ENCODE results near the gene LAMC1. TPM values are rescaled to one million over a fixed set of nuclear protein-coding genes. Genes with fewer than 3 reads are reported as not detected.

LAMC1 gene
- total and polyA plus RNA-seq, 5 experiments from 2014 or later: 0.93 to 0.99 TPM; not detected in 3

DNA sequence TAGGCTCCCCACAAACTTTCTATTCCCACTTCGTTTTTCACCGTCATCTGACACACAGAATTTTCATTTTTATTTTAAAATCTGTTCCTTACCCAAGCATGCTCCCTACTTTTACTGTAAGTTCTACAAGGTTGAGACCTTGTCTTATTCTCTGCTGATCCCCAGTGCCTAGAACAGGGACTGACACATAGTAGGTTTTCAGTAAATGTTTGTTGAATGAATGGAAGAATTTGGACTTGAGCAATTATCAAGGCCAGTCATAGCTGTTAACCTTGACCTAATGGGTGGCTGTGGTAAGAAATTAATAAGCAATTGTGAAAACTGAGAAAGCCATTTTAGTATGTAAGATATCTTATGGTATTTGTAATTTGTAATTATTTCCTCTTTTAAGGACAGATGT is 71.1 kb downstream of the LAMC1 start:
- no peaks in the 10 kb centered on the region for H3K36me3 Mint-ChIP-seq
- H3K27me3 Mint-ChIP-seq: peaks cover 1 to 21% (median 12%) of the 10 kb centered on the region in 5 donors
- no peak overlapping the region for H3K27ac Mint-ChIP-seq
- H3K9me3 Mint-ChIP-seq: no peaks in the 10 kb centered on the region
- no peaks in the 10 kb centered on the region for H3K4me1 Mint-ChIP-seq
- no peak overlapping the region for H3K4me3 Mint-ChIP-seq
- ATAC-seq: no peak
- POLR2A ChIA-PET: no interaction called here
- no peak for DNase-seq

DNA sequence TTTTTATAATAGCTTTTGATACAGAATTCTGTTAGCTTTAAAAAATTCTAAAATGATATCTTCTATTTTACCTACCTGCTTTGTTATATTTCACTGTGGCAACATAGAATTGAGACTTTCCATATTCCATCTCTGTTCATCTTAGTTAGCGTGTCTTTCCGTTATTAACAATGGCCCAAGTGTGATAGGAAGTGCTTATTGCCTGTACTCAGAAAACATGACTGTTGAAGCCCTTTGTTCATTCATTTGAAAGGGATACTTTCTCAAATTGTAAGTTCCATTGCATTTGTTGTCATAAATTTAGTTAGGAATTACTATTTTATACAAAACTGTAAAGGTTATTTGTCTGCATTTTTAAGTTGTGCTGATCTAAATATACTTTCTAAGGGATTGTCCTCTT is 73.1 kb downstream of the LAMC1 start:
- Mint-ChIP-seq H3K36me3 (no peaks in the 10 kb centered on the region), H3K9me3 (no peaks in the 10 kb centered on the region), H3K4me3 (no peak overlapping the region), H3K4me1 (no peaks in the 10 kb centered on the region), H3K27me3 (peaks cover 1 to 21% (median 12%) of the 10 kb centered on the region in 5 donors), H3K27ac (no peak overlapping the region)
- no peak for DNase-seq
- POLR2A ChIA-PET: no interaction called here
- ATAC-seq: no peak

DNA sequence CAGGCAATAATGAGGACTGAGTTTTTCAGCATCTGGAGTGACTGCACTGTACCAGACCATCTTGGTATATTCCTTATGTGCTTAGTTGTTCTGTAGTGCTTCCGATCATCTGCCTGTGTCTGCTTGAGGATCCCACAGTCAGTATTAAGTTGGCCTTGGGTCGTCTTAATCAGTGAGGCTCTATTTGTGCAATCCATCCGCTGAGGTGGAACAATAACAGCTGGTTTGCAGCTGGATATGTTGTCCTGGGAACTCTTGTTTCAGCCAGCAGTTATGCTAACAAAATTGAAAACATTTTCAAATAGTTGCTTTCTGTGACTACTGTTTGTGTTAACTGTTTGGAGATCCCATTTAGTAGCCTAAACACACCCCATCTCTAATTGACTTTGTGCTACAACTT is 73.7 kb downstream of the LAMC1 start:
- no peak for DNase-seq
- ATAC-seq: no peak
- peaks cover 0 to 5% (median under 1%) of the 10 kb centered on the region in 4 donors for H3K4me1 Mint-ChIP-seq
- H3K27me3 Mint-ChIP-seq: peaks cover 3 to 26% (median 13%) of the 10 kb centered on the region in 5 donors
- H3K9me3 Mint-ChIP-seq: no peaks in the 10 kb centered on the region
- H3K27ac Mint-ChIP-seq: no peak overlapping the region
- H3K4me3 Mint-ChIP-seq: no peak overlapping the region
- H3K36me3 Mint-ChIP-seq: no peaks in the 10 kb centered on the region
- POLR2A ChIA-PET: no interaction called here

DNA sequence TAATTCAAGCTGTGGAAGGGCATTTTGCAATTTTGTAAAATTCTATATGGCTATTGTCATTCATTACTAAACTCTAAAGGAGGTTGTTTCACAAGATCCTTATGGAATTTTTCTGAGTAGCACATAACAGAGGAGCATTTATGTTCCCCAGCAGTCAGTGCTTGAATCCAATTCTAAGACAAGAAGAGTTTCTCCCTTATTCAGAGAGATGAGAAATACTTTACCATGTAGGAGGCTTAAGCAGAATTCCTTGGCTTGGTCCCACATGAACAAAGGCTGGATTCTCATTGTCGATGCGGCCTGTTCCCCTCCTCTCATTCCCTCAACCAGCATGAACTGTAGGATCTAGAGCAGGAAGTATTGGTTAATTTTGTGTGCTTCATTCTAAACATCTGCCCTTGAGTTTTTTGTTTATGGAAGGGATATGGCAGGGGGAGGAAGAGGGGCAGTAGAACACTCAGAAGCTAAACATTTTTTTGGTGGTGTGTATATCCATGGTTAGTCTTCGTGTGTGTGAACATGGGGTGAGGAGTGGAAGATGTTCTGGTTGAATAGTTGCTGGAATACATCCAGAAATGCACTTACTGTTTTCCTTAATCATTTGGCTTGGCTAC is 74.3 kb downstream of the LAMC1 start:
- Mint-ChIP-seq H3K4me1 (peaks cover 0 to 10% (median under 1%) of the 10 kb centered on the region in 4 donors), H3K9me3 (no peaks in the 10 kb centered on the region), H3K27me3 (peaks cover 4 to 30% (median 15%) of the 10 kb centered on the region in 5 donors), H3K4me3 (no peak overlapping the region), H3K36me3 (no peaks in the 10 kb centered on the region), H3K27ac (no peak overlapping the region)
- POLR2A ChIA-PET: no interaction called here
- ATAC-seq: no peak
- no peak for DNase-seq

GRCh38 chr1:183098317-183098716 is 75.1 kb downstream of the LAMC1 start:
- no peak overlapping the region for H3K4me3 Mint-ChIP-seq

DNA sequence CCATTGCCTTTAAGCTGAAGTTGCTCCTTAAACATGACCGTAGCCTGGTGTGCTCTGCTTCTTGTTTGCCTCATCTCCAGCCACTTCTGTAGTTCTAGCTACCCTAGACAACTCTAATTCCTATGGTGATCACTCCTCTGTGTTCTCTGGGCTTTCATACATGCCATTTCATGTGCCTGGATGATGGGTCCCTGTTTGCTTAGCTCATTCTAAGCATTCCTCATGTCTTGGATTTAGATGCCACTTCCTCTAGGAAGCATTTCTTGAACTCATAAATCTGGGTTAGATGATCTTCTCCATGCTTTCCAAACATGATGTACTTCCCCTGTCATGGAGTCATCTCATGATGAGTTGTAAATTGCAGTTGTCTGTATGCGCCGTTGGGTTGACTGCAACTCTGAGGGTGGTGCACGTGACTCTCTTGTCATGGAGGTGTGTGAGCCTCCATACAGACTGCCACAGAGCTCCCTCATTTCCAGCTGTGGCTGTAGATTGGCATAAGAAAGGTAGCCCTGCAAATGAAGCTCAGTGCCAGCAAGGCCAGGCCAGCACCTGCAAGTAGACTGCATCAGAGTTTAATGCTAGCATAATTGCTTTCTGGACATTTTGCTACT is 77.2 kb downstream of the LAMC1 start:
- H3K27ac Mint-ChIP-seq: no peak overlapping the region
- no peaks in the 10 kb centered on the region for H3K36me3 Mint-ChIP-seq
- POLR2A ChIA-PET: no interaction called here
- no peak overlapping the region for H3K4me3 Mint-ChIP-seq
- H3K9me3 Mint-ChIP-seq: no peaks in the 10 kb centered on the region
- H3K4me1 Mint-ChIP-seq: peaks cover 0 to 10% (median under 1%) of the 10 kb centered on the region in 4 donors
- DNase-seq (no peak), ATAC-seq (no peak)
- peaks cover 4 to 10% (median 5%) of the 10 kb centered on the region in 5 donors for H3K27me3 Mint-ChIP-seq

More at GRCh38 chr1:183098317-183098716, 75.1 kb downstream of the LAMC1 start:
- Mint-ChIP-seq H3K4me1 (peaks cover 0 to 10% (median under 1%) of the 10 kb centered on the region in 4 donors), H3K27me3 (peaks cover 5 to 23% (median 14%) of the 10 kb centered on the region in 5 donors), H3K9me3 (no peaks in the 10 kb centered on the region), H3K36me3 (no peaks in the 10 kb centered on the region), H3K27ac (no peak overlapping the region)
- DNase-seq (no peak), ATAC-seq (no peak)
- POLR2A ChIA-PET: no interaction called here

GRCh38 chr1:183101081-183101480 is 77.9 kb downstream of the LAMC1 start:
- Mint-ChIP-seq H3K4me1 (peaks cover 0 to 10% (median under 1%) of the 10 kb centered on the region in 4 donors), H3K27me3 (peaks cover 4 to 10% (median 5%) of the 10 kb centered on the region in 5 donors), H3K36me3 (no peaks in the 10 kb centered on the region), H3K9me3 (no peaks in the 10 kb centered on the region), H3K27ac (no peak overlapping the region), H3K4me3 (no peak overlapping the region)
- DNase-seq (no peak), ATAC-seq (no peak)
- POLR2A ChIA-PET: no interaction called here

- no peak for ATAC-seq
- H3K4me3 Mint-ChIP-seq: no peak overlapping the region
- peak in 1 of 10 donors; percentile 3 for DNase-seq
Measured at GRCh38 chr1:183101841-183102276, 78.6 kb downstream of the LAMC1 start.

DNA sequence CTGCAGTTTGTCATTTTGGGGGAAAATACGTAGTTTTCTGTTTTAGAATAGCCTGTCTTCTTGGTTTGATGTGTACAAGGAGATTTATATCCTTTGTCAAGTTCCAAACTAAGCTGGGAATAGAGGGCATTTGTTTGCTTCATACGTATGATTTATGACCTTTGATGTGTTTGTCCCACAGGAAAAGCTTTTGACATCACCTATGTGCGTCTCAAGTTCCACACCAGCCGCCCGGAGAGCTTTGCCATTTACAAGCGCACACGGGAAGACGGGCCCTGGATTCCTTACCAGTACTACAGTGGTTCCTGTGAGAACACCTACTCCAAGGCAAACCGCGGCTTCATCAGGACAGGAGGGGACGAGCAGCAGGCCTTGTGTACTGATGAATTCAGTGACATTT is 79.9 kb downstream of the LAMC1 start:
- peaks cover 0 to 2% (median 0%) of the 10 kb centered on the region in 3 donors for H3K36me3 Mint-ChIP-seq
- POLR2A ChIA-PET: no interaction called here
- H3K27me3 Mint-ChIP-seq: peaks cover 4 to 12% (median 7%) of the 10 kb centered on the region in 5 donors
- no peak overlapping the region for H3K27ac Mint-ChIP-seq
- ATAC-seq (no peak), DNase-seq (no peak)
- H3K9me3 Mint-ChIP-seq: no peaks in the 10 kb centered on the region
- no peak overlapping the region for H3K4me3 Mint-ChIP-seq
- H3K4me1 Mint-ChIP-seq: peaks cover 0 to 10% (median under 1%) of the 10 kb centered on the region in 4 donors

More at GRCh38 chr1:183101841-183102276, 78.6 kb downstream of the LAMC1 start:
- Mint-ChIP-seq H3K9me3 (no peaks in the 10 kb centered on the region), H3K36me3 (no peaks in the 10 kb centered on the region), H3K27me3 (peaks cover 4 to 10% (median 4%) of the 10 kb centered on the region in 5 donors), H3K27ac (no peak overlapping the region), H3K4me1 (peaks cover 0 to 10% (median under 1%) of the 10 kb centered on the region in 4 donors)
- POLR2A ChIA-PET: no interaction called here

DNA sequence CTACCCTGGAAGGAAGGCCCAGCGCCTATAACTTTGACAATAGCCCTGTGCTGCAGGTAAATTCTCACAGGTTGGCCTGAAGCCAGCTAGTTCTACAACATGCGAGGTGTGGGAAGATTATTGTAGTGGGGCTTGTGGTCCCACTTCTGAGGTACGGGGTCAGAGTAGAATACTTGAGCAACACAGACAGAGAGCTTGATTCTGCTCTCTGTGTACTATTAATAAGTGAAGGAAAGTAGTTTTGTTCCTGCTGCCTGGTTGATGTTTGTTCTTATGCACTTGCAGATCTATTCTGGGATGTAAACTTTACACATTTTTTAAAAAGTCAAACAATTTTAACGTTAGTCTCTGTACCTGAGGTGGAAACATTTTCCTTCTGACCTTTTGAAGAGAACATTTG is 80.4 kb downstream of the LAMC1 start:
- Mint-ChIP-seq H3K27me3 (peaks cover 4 to 13% (median 7%) of the 10 kb centered on the region in 5 donors), H3K27ac (no peak overlapping the region), H3K36me3 (peaks cover 0 to 2% (median 0%) of the 10 kb centered on the region in 3 donors), H3K4me3 (no peak overlapping the region), H3K9me3 (no peaks in the 10 kb centered on the region), H3K4me1 (peaks cover 0 to 10% (median under 1%) of the 10 kb centered on the region in 4 donors)
- POLR2A ChIA-PET: no interaction called here
- no peak for DNase-seq
- ATAC-seq: no peak

DNA sequence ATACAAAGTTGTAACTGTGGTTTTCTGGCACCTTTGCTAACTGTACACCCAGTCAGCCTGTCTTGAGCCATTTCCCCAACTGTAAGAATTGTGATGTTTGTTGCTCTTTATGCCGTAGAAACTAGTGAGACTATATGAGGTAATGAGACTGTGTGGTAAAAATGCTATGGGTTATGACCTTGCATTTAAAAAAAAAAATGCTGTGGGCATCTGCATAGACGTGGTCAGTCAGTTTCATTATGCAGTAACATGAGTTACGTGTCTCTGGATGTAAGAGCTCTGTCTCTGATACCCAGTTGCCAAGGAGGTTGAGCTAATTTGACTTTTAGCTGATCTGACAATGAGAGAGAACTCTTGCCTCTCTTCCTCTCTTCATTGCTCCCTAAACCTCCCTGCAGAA is 82.2 kb downstream of the LAMC1 start:
- H3K9me3 Mint-ChIP-seq: no peaks in the 10 kb centered on the region
- peaks cover 4 to 18% (median 9%) of the 10 kb centered on the region in 5 donors for H3K27me3 Mint-ChIP-seq
- no peak overlapping the region for H3K27ac Mint-ChIP-seq
- POLR2A ChIA-PET: no interaction called here
- H3K36me3 Mint-ChIP-seq: peaks cover 0 to 2% (median 0%) of the 10 kb centered on the region in 3 donors
- no peak for DNase-seq
- H3K4me3 Mint-ChIP-seq: no peak overlapping the region
- H3K4me1 Mint-ChIP-seq: peaks cover 0 to 10% (median under 1%) of the 10 kb centered on the region in 4 donors
- no peak for ATAC-seq

DNA sequence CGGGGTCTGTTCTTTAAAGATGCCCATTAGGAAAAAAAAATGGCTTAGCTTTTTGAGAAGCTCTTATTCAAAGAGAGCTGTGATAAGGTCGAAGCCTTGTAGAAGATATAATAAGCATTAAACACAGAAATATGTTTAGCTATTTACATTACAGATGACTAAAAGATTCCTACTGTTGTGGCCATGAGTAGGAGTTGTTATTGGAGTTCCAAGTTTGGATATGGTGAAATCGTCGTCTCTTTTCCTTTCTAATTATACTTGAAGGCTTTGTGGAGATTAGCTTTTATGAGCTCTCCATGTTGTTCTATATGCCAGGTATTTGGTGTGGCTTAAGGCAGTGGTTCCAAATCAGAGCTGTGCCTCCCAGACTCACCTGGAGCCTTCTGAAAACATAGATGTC is 82.9 kb downstream of the LAMC1 start:
- DNase-seq (no peak), ATAC-seq (no peak)
- Mint-ChIP-seq H3K4me3 (no peak overlapping the region), H3K36me3 (peaks cover 0 to 2% (median 0%) of the 10 kb centered on the region in 3 donors), H3K27me3 (peaks cover 4 to 18% (median 9%) of the 10 kb centered on the region in 5 donors), H3K9me3 (no peaks in the 10 kb centered on the region), H3K4me1 (peaks cover 0 to 10% (median under 1%) of the 10 kb centered on the region in 4 donors), H3K27ac (no peak overlapping the region)
- POLR2A ChIA-PET: no interaction called here

DNA sequence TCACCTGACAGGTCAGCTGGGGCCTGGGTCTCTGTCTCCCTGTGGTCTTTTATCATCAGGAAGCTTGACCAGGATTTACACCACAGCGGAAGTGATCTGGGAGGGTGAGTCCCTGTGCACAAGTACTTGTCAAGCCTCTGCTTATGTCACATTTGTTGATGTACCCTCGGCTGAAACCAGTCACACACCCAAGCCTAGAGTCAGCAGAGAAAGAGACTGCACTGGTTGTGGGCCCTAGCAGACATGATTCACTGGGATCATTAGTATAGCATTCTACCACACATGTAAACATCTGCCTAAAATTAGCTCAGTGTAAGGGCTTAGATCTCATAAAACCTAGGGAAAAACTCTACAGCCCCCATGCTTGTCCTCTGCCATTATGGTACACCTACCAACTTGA is 83.5 kb downstream of the LAMC1 start:
- H3K4me1 Mint-ChIP-seq: peaks cover 0 to 7% (median under 1%) of the 10 kb centered on the region in 4 donors
- peaks cover 3 to 15% (median 9%) of the 10 kb centered on the region in 5 donors for H3K27me3 Mint-ChIP-seq
- ATAC-seq: no peak
- H3K9me3 Mint-ChIP-seq: no peaks in the 10 kb centered on the region
- no peak overlapping the region for H3K27ac Mint-ChIP-seq
- no peak overlapping the region for H3K4me3 Mint-ChIP-seq
- POLR2A ChIA-PET: no interaction called here
- H3K36me3 Mint-ChIP-seq: peaks cover 0 to 2% (median 0%) of the 10 kb centered on the region in 3 donors
- no peak for DNase-seq
